Left renal pelvis (tissue), 4 donors: ENCODE results near the gene CSNK1G2. TPM values are rescaled to one million over a fixed set of nuclear protein-coding genes. Genes with fewer than 3 reads are reported as not detected.

Experiments used
- DNase-seq, 4 donors: peaks; one replicate each; pipeline ENCODE4 v3.0.0-alpha.2; 2013; ENCODE audit warnings: low read depth in 4 of 4, low spot score in 3 of 4
- polyA plus RNA-seq, 4 donors: library from polyadenylated mRNA; unstranded; fragments of 120-200 nt; gene quantifications; one replicate each; pipeline ENCODE4 v1.2.1, GENCODE V29; 2013; ENCODE audit not compliant: insufficient read length in 4 of 4

The CSNK1G2 gene
- polyA plus RNA-seq, 4 donors: 44.1 to 68.8 (median 56.2) TPM

DNA sequence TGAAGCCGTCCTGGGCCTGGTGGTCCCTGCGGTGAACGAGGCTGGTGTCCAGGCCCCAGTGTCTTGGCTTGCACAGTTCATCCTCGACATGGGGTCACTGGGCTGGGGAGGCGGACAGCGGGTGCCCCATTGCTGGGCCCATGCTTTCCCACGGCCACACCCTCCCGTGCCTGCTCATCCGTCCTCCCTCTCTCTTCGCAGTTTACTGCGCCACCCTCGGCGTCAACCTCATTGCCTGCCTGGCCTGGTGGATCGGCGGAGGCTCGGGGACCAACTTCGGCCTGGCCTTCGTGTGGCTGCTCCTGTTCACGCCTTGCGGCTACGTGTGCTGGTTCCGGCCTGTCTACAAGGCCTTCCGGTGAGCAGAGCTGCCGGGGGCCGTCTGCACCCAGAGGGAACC, 23.0 kb upstream of the CSNK1G2 start:
- no peak for DNase-seq

DNA sequence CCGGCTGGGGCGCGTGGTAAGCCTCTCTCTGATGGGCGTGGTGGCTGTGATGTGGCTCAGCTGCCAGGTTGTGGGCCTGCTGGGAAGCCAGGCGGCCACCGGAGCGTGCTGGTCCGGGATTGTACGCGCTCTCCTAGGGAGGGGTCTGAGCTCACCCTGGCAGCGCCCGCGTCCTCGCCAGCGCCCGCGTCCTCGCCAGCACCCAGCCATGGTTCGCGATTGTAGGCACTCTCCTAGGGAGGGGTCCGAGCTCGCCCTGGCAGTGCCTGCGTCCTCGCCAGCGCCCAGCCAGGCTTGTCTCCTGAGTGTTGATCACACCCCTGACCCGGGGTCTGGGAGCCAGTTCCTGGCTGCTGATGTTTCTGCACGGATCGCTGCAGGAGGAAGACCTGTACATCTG, 22.0 kb upstream of the CSNK1G2 start:
- DNase-seq: no peak

DNA sequence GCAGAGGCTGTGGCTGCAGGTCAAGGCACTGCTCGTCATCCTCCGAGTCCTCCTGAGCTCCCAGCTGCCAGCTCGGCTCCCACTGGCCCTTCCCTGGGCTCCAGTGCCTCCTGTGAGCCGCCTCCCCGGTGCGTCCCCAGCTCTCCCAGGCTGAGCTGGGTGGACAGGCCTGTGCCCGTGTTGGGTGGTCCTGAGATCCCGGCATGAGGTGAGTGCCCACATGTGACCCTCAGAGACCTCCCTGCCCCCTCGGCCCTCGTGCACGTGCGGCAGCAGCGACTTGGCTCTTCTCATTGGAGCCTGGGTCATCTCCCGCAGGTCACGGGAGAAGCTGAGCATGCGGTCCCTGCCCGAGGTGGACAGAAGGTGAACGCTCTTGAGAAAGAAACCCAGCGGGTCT, 20.3 kb upstream of the CSNK1G2 start:
- DNase-seq: no peak

DNA sequence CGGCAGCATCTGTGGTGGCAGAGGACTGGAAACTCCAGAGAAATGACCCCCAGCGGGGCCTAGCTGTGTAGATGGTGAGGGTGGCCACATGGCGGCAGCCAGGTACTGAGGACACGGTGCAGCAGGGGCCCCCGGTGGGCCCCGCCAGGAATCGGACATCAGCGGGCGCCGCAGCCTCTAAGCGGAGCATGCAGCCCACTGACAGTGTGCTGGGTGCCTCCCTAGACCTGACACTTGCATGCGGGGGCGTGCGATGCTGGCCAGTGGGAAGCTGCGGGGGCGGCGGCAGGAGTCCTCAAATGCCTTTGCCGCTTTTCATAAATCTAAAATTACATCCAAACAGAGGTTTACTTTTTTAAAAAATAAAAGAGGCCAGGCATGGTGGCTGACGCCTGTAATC, 19.6 kb upstream of the CSNK1G2 start:
- DNase-seq: no peak

DNA sequence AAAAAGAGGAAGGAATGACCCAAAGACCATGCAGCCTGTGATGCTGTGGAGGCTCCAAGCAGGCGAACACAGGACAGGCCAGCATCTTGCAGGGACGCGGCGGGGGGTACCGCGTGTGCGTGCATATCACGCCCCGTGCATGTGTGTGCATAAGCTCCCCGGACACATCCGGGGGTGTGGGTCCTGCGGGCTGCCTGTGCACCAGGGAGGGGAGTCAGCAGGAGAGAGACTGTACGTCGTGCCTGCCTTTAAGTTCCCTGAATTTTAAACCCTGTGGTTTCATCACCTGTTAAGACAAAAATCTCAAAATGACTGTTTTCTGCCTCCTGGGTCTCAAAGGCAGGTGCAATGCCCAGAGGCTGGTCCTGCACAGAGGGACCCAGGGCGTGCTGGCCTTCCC, 19.1 kb upstream of the CSNK1G2 start:
- no peak for DNase-seq

DNA sequence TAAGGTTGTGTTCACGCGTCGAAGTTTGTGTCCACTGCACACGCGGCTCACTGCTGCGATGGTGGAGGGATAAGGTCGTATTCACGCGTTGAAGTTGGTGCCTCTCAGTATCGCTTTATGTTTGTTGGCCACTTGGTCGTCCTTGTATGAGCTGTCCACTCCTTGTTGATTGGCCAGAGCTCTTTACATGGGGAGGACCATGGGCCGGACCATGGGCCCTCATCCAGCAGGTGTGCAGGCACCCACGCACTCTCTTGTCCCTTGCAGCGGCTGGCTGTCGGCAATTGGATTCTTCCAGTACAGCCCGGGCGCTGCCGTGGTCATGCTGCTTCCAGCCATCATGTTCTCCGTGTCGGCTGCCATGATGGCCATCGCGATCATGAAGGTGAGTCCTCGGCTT, 18.2 kb upstream of the CSNK1G2 start:
- DNase-seq: no peak

DNA sequence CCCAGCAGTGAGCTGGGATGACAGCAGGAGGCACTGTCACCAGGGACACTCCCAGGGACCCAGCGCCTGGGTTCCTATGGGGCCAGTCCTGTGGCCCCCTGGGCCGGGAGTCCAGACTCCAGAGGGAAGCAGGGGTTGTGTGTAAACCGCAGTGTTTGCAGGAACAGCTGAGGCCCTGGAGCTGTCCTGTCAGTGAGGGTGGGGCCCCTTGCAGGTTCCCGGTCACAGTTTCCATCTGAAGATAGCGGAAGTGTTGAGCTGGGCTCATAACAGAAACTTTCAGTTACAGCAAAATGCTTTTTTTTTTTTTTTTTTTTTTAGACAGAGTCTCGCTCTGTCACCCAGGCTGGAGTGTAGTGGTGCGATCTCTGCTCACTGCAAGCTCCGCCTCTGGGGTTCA, 17.7 kb upstream of the CSNK1G2 start:
- no peak for DNase-seq

DNA sequence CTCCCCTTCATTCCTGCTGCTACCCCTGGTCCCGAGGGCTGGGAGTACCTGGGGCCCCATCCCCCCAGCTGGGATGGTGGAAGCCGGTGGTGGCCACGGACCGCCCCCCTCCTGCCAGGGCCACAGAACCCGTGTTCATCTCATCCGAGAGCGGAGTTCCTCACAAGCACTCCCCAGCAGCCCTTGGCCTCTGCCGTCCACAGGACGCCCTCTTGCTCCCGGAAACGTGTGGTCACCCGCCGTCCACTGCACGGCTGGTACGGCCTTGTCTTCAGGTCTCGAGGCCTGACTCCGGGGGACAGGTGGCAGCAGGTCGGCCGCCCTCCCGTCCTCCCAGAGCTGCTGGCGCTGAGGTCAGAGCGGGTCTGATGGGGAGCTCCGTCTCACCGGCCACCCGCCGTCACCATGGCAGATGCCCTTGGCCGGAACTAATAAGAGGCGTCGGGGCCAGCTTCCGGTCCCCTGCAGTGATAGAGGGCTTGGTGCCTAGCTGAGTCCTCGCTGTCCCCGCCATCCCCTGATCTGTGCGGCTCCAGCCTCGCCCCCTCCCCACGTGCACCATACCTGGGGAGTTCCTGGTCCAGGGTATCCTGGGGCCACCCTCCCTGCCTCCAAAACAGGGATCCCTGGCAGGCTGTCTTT, 16.5 kb upstream of the CSNK1G2 start:
- no peak for DNase-seq

DNA sequence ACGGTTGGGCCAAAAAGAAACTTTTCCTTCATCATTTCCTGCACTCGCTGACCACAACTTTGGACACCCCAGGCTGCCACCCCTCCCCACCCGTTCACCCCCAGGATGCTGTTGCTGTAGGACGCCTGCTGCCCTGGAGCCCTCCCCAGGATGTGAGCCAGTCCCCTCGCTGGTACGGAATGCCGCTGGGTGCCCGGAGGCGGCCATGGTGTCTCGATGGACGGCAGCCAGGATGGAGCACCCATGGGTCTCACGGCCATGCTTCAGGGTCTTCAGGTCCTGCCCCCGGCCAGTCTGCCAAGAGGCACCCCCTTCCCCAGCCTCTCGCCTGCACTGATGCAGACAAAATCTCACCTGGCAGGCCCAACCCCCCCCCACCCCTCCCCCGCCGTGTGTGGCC, 15.4 kb upstream of the CSNK1G2 start:
- no peak for DNase-seq

DNA sequence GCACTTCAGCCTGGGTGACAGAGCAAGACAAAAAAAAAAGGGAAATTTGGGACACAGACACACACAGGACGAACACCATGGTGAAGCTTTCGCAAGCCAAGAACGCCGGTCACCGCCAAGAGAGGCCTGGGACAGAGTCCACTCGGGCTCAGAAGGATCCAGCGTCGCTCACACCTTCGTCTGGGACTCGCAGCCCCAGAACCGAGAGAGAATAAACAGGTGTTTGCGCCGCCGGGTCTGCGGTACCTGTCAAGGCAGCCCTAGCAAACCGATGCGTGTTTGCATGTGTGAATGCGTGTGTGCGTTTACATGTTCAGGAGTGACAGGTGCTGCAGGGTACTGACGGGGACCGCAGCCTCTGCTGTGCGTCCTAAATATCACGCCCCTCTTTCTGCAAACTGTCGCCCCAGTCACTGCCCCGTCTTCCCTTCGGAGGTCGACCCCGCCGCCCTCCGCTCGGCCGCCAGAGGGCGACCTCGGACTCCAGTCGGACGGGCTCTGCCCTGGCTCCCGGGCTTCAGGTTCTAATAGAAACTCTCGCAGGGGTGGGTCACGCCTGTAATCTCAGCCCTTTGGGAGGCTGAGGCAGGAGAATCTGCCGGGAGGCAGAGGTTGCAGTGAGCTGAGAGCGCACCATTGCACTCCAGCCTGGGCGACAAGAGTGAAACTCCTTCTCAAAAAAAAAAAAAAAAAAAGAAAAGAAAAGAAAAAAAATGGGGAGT, 11.8 kb upstream of the CSNK1G2 start:
- DNase-seq: no peak

DNA sequence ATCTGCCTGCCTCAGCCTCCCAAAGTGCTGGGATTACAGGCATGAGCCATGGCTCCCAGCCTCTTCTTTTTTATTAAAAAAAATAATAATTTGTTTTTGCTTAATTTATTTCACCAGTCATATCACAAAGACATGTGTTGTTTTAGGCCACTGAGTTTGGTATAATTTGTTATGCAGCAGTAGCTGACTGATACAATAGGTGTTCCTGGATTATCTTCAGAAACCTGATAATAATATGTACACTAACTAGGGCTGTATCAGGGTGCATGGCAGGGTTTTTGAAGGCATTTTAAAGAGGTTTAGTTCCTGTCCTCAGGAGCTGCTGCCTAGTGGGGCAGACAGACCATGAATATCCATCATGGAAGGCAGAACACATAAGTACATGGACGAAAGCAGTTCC, 9.5 kb upstream of the CSNK1G2 start:
- no peak for DNase-seq

DNA sequence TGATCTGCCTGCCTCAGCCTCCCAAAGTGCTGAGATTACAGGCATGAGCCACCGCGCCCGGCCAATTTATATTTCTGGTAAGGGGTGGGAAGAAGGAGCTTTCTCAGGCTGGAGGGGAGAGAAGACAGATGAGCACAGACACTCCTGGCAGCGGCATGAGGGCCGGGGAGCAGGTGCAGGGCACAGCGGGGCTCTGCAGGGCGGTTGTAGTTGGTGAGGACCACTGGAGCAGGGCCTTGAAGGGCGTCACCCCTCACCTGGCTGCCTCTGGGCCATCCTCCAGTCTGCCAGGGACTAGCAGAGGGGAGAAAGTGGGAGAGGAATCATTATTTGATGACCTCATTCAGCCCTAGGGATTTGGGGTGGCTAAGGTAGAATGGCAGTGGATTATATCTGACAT, 8.6 kb upstream of the CSNK1G2 start:
- DNase-seq: no peak

DNA sequence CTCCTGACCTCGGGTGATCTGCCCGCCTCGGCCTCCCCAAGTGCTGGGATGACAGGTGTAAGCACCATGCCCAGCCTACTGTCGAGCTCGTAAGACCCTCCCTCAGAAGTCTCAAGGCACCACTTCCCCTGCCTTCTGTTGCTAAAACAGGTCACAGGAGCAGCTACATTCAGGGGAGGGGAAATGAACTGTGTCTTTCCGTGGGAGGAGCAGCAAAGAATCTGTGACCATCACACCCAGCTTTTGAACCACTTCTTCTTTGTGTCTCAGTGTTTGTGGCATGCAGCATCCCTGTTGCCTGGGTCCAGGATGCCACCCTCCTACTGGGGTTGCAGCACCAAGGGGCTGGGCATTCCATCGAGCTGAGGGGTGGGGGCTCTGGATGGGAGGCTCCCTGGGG, 7.7 kb upstream of the CSNK1G2 start:
- DNase-seq: no peak

DNA sequence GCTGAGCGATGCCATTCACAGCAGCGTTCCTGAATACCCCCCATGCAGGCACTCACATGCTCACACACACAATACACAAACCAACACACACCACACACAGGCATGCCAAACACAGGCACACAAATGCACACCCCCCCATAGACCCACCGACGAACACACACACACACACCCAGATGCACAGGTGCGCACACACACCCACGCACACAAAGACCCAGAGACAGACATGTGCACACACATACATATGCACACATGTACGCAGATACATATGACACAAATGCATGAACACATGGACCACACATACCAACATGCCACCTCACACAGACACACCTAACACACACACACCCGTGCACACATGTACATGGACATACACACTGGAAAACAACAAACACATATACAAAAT, 7.0 kb upstream of the CSNK1G2 start:
- no peak for DNase-seq

DNA sequence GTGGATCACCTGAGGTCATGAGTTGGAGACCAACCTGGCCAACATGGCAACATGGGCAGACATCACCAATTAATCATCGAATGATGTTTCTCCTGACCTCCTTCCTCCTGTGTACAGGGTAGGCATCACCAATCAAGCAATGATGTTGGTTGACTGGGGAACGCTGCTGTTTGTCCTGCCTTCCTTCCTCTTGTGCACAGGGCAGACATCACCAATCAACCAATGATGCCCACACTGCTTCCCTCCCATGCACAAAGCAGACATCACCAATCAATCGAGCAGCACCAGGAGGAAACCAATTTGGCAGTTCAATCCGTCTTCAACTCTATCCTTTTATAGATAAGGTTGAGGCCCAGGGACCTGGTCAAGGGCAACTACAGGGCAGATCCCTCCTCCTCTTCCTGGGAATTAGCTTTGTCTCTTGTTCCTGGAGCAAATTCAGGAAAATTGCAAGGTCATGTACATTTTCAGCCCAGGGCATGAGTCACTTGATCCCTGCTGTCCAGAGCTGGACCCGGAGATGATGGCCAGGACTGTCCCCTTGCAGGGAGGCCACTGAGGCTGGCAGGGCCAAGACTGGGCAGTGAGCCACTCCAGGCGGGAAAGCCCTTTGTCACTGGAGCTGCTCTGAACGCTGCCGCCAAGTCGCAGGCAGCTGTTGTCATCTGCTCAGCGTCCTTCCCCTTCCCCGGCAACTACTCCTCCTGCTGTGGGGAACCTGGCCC, 5.3 kb upstream of the CSNK1G2 start:
- no peak for DNase-seq

DNA sequence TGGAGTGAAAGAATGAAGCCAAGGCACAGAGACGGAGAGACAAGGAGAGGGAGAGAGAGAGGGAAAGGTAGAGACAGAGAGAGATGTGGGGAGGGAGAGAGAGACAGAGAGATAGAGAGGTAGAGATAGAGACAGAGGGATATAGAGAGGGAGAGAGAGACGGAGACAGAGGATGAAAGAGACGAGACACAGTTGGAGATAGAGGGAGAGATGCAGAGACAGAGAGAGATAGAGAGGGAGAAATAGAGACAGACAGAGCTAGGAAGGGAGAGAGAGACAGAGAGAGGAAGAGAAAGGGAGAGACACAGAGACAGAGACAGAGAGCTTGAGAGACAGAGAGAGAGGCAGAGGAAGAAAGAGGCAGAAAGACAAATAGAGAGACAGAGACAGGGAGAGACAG, 4.5 kb upstream of the CSNK1G2 start:
- no peak for DNase-seq

DNA sequence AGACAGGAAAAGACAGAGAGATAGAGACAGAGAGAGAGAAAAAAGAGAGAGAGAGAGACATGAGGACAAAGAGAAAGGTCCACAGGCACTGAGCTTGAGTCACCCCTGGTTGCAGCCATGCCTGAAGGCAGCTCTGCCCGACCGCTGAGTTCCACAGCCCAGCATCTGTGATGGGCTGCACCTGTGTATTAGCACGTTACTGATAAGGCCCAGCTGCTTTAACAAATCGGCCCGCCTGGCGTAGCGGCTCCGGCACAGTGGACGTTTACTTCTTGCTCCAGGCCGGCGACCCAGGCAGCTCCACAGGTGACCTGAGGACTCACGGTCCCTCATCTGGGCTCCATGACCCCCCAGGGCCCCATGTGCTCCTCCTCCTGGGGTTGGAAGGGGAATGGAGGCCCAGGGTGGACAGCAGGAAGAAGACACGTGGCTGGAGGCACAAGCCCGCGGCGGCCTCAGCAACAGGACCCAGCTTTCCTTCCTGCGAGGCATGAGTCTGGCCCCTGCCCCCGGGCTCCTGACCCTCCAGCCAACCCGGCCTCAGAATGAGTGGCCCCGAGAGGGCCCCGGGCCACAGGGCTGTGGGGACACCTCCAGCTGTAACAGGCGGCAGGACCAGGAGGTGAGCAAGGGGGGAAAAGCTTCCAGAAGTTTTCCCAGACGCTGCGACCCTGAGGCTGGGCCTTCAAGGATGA, 3.9 kb upstream of the CSNK1G2 start:
- no peak for DNase-seq

DNA sequence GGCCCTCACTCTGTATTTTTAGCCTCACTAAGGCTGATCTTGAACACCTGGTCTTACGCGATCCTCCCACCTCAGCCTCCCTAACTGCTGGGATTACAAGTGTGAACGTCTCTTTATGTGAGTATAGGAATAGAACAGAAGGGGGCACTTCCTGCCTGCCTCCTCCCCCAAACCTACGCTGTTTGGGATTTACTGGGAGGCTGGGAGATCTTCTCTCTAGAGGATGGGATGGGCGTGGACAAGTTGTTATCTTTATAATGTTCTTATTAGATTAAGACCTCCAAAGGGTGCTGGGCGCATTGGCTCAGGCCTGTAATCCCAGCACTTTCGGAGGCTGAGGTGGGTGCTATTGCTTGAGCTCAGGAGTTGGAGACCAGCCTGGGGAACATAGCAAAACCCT, 2.9 kb upstream of the CSNK1G2 start:
- DNase-seq: no peak

DNA sequence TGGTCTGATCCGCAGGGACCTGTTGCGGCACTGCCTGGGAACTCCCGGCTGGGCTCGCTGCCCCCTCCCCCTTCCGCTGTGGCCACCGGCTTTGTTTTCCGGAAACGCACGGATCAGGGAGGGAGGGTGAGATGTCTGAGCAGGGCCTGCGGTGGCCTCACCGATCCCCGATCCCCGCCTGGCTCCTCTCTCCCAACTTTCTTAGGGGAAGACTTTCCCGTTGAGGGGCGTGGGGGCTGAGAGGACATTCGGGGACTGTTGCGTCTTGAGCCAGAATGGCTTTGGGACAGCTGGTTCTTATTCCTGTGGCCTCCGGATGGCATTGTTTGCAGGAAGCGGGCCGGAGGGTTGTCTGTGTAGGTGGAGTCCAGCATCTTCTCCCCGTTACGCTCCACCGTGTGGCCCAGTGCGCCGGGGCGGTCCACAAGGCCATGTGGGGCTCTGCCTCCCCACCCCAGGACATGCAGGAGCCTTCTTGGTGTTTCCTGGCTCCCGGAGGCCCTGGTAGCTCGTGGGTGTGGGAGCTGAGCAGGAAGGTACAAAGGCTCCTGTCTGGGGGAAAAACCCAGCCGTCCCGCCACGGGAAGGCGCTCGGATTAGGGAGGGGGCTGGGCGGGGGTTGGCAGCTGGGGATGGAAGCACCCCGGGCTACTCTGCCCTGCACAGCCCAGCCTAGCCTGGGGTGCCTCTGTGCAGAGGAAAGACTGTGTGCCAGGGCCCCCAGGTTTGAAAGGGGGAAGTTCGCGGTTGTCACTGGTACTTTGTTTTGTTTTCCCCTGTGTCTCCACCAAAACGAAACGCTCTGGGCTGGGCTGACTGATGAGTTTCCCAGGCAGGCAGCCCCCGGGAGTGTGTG, 1.3 kb downstream of the CSNK1G2 start:
- DNase-seq: peak in 2 of 4 donors; percentile 48 to 62

DNA sequence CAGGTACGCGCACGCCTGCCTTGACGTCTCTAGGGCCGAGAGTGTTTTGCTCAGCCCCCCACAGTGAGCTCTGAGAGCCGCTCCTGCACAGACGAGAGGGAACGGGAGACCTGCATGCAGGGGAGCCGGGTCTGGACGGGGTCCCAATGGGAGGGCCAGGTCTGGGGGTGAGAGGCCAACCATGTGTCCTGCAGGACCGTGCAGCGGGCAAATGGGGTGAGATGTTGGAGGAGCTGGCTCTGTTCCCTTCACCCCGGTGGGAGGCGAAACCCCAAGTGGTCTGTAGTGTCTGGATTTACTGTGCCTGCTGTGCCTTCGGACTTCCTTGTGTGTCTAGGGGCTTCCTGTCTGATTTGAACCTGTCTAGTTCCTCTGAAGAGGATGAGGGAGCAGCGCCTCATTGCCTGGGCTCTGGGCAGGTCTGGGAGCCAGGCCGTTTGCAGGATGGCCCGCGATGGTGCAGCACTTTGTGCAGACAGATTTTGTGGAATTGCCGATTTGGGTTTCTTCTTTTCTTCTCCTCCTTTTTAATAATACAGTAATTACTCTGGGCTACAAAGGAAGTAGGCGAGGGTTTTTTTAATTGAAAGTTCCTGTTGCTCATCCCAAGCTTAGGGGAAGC, 2.1 kb downstream of the CSNK1G2 start:
- DNase-seq: no peak
